GM15510 (cell line): ENCODE measurements around the gene GPR160.

Source experiments
- POLR2A ChIP-seq: IDR thresholded peaks from 3 replicates; pipeline ENCODE4 v1.6.1; 2011; ENCODE audit warnings: borderline replicate concordance; ENCODE audit not compliant: insufficient read length; ENCODE audit errors: extremely low read depth

The GPR160 gene

GRCh38 chr3:170050753-170051152 is 13.0 kb downstream of the GPR160 start:
- no peak for TF ChIP-seq POLR2A

GRCh38 chr3:170052398-170052797 is 14.6 kb downstream of the GPR160 start:
- TF ChIP-seq POLR2A = no peak

GRCh38 chr3:170054204-170054603 is 16.4 kb downstream of the GPR160 start:
- no peak for TF ChIP-seq POLR2A

GRCh38 chr3:170055209-170055608 is 17.4 kb downstream of the GPR160 start:
- TF ChIP-seq POLR2A = no peak

- no peak for TF ChIP-seq POLR2A
Measured at GRCh38 chr3:170056710-170057454, 19.1 kb downstream of the GPR160 start.

- TF ChIP-seq POLR2A = no peak
Measured at GRCh38 chr3:170057550-170057949, 19.8 kb downstream of the GPR160 start.

- TF ChIP-seq POLR2A = peak; percentile 14
Measured at GRCh38 chr3:170058127-170058526, 20.3 kb downstream of the GPR160 start.

GRCh38 chr3:170059447-170059846 is 21.7 kb downstream of the GPR160 start:
- no peak for TF ChIP-seq POLR2A

- no peak for TF ChIP-seq POLR2A
Measured at GRCh38 chr3:170062068-170062467, 24.3 kb downstream of the GPR160 start.

GRCh38 chr3:170062769-170063168 is 25.0 kb downstream of the GPR160 start:
- TF ChIP-seq POLR2A = no peak

GRCh38 chr3:170063691-170064090 is 25.9 kb downstream of the GPR160 start:
- TF ChIP-seq POLR2A = no peak

GRCh38 chr3:170064108-170064507 is 26.3 kb downstream of the GPR160 start:
- no peak for TF ChIP-seq POLR2A

GRCh38 chr3:170075441-170076091 is 37.8 kb downstream of the GPR160 start:
- no peak for TF ChIP-seq POLR2A

GRCh38 chr3:170076715-170077238 is 39.0 kb downstream of the GPR160 start:
- TF ChIP-seq POLR2A = no peak

- TF ChIP-seq POLR2A = no peak
Measured at GRCh38 chr3:170077361-170077760, 39.6 kb downstream of the GPR160 start.
